SK-N-SH treated with all-trans-retinoic acid at 6 μM for 48 hours (cell line): ENCODE measurements around the gene DLG2.

Experiments
- ATAC-seq: fragments of 200-7000 bp; cut with Tn5 transposase; 3 replicates; pipeline ENCODE4 v1.9.1; 2020; ENCODE audit warnings: mild to moderate bottlenecking, moderate library complexity
- ARNTL ChIP-seq: fragments of 450-650 bp; formaldehyde crosslinking; IDR thresholded peaks from 2 replicates; pipeline ENCODE4 v1.5.0; 2020; ENCODE audit warnings: low read depth, mild to moderate bottlenecking, moderate library complexity, borderline replicate concordance
- BACH2 ChIP-seq: fragments of 250-450 bp; sonication (Bioruptor Pico); IDR thresholded peaks from 2 replicates; pipeline ENCODE4 v1.9.0; 2021; ENCODE audit warnings: mild to moderate bottlenecking, borderline replicate concordance
- CREB5 ChIP-seq: fragments of 250-450 bp; sonication (Bioruptor Pico); IDR thresholded peaks from 2 replicates; pipeline ENCODE4 v1.5.1; 2020; ENCODE audit warnings: low read depth, mild to moderate bottlenecking, moderate library complexity
- CSDC2 ChIP-seq: fragments of 250-450 bp; sonication (Bioruptor Pico); IDR thresholded peaks from 2 replicates; pipeline ENCODE4 v1.5.0; 2020; ENCODE audit warnings: mild to moderate bottlenecking, moderate library complexity
- ESRRG ChIP-seq: fragments of 250-450 bp; sonication (Bioruptor Pico); IDR thresholded peaks from 2 replicates; pipeline ENCODE4 v1.6.1; 2021; ENCODE audit warnings: mild to moderate bottlenecking
- GLIS3 ChIP-seq: fragments of 250-450 bp; sonication (Bioruptor Pico); IDR thresholded peaks from 2 replicates; pipeline ENCODE4 v1.5.0; 2020; ENCODE audit warnings: mild to moderate bottlenecking, moderate library complexity
- ISL1 ChIP-seq: fragments of 250-450 bp; sonication (Bioruptor Pico); IDR thresholded peaks from 2 replicates; pipeline ENCODE4 v2.1.2; 2022; ENCODE audit warnings: mild to moderate bottlenecking, moderate library complexity
- OSR1 ChIP-seq: fragments of 250-450 bp; sonication (Bioruptor Pico); IDR thresholded peaks from 2 replicates; pipeline ENCODE4 v1.8.0; 2022; ENCODE audit warnings: moderate library complexity, mild to moderate bottlenecking, inconsistent platforms
- PATZ1 ChIP-seq: fragments of 250-450 bp; sonication (Bioruptor Pico); IDR thresholded peaks from 2 replicates; pipeline ENCODE4 v1.8.0; 2020; ENCODE audit warnings: mild to moderate bottlenecking, moderate library complexity, borderline replicate concordance
- POU6F1 ChIP-seq: fragments of 250-450 bp; sonication (Bioruptor Pico); IDR thresholded peaks from 2 replicates; pipeline ENCODE4 v1.8.0; 2021; ENCODE audit warnings: low read depth, mild to moderate bottlenecking, moderate library complexity, borderline replicate concordance
- PPARA ChIP-seq: fragments of 250-450 bp; sonication (Bioruptor Pico); IDR thresholded peaks from 2 replicates; pipeline ENCODE4 v1.5.0; 2020; ENCODE audit warnings: mild to moderate bottlenecking, borderline replicate concordance
- RARB ChIP-seq: fragments of 250-450 bp; sonication (Bioruptor Pico); IDR thresholded peaks from 2 replicates; pipeline ENCODE4 v1.8.0; 2021; ENCODE audit warnings: mild to moderate bottlenecking, moderate library complexity
- SNAI2 ChIP-seq: fragments of 250-450 bp; sonication (Bioruptor Pico); IDR thresholded peaks from 2 replicates; pipeline ENCODE4 v1.5.0; 2020; ENCODE audit warnings: mild to moderate bottlenecking, moderate library complexity
- TCF4 ChIP-seq: fragments of 250-450 bp; sonication (Bioruptor Pico); IDR thresholded peaks from 2 replicates; pipeline ENCODE4 v1.8.0; 2021; ENCODE audit warnings: mild to moderate bottlenecking, moderate library complexity, borderline replicate concordance
- TOX ChIP-seq: fragments of 250-450 bp; sonication (Bioruptor Pico); IDR thresholded peaks from 2 replicates; pipeline ENCODE4 v1.8.0; 2021; ENCODE audit warnings: mild to moderate bottlenecking, moderate library complexity, borderline replicate concordance
- TSHZ2 ChIP-seq: fragments of 250-450 bp; sonication (Bioruptor Pico); IDR thresholded peaks from 2 replicates; pipeline ENCODE4 v1.5.0; 2020; ENCODE audit warnings: mild to moderate bottlenecking, moderate library complexity
- ZC3H10 ChIP-seq: fragments of 250-450 bp; sonication (Bioruptor Pico); IDR thresholded peaks from 2 replicates; pipeline ENCODE4 v1.5.1; 2021; ENCODE audit warnings: mild to moderate bottlenecking, moderate library complexity
- ZFP3 ChIP-seq: fragments of 250-450 bp; sonication (Bioruptor Pico); IDR thresholded peaks from 2 replicates; pipeline ENCODE4 v1.5.0; 2020; ENCODE audit warnings: mild to moderate bottlenecking, moderate library complexity
- ZFP30 ChIP-seq: fragments of 450-650 bp; formaldehyde crosslinking; IDR thresholded peaks from 2 replicates; pipeline ENCODE4 v1.5.0; 2022; ENCODE audit warnings: mild to moderate bottlenecking, moderate library complexity
- ZNF70 ChIP-seq: fragments of 450-650 bp; formaldehyde crosslinking; IDR thresholded peaks from 2 replicates; pipeline ENCODE4 v1.5.0; 2020; ENCODE audit warnings: mild to moderate bottlenecking, moderate library complexity
- ZNF8 ChIP-seq: fragments of 450-650 bp; formaldehyde crosslinking; IDR thresholded peaks from 2 replicates; pipeline ENCODE4 v1.5.0; 2020; ENCODE audit warnings: mild to moderate bottlenecking, moderate library complexity

Gene DLG2

GRCh38 chr11:84408946-84409411, 1218.2 kb downstream of the DLG2 start:
- ATAC-seq: peak; percentile 70
- TF ChIP-seq ZNF70 (CRISPR knock-in tag) (peak; percentile 87), ISL1 (CRISPR knock-in tag) (peak; percentile 38; the same call in 1 of the 2 replicates), SNAI2 (CRISPR knock-in tag) (no peak), PATZ1 (CRISPR knock-in tag) (no peak), ZFP3 (CRISPR knock-in tag) (0 out of 2 replicates have a peak, but pooled peaks have one; percentile 39), TOX (CRISPR knock-in tag) (no peak), RARB (CRISPR knock-in tag) (no peak), ESRRG (CRISPR knock-in tag) (no peak), PPARA (CRISPR knock-in tag) (no peak), CSDC2 (CRISPR knock-in tag) (no peak)

GRCh38 chr11:84407091-84407490, 1220.1 kb downstream of the DLG2 start:
- TF ChIP-seq PATZ1 (CRISPR knock-in tag) (no peak), ARNTL (CRISPR knock-in tag) (no peak), TOX (CRISPR knock-in tag) (no peak), ZFP3 (CRISPR knock-in tag) (no peak), PPARA (CRISPR knock-in tag) (no peak), ZC3H10 (CRISPR knock-in tag) (no peak), TSHZ2 (no peak), OSR1 (CRISPR knock-in tag) (no peak), CREB5 (CRISPR knock-in tag) (no peak), BACH2 (CRISPR knock-in tag) (no peak)

GRCh38 chr11:84398017-84398626, 1229.0 kb downstream of the DLG2 start:
- no peak for TF ChIP-seq ZNF8 (CRISPR knock-in tag)
- TF ChIP-seq TSHZ2: no peak
- no peak; the same call in 1 of the 2 replicates for TF ChIP-seq ZFP30
- no peak for TF ChIP-seq BACH2 (CRISPR knock-in tag)
- TF ChIP-seq ARNTL (CRISPR knock-in tag): no peak
- no peak for TF ChIP-seq PPARA (CRISPR knock-in tag)
- TF ChIP-seq TCF4: no peak
- no peak for TF ChIP-seq GLIS3
- TF ChIP-seq ZFP3 (CRISPR knock-in tag): no peak
- no peak for TF ChIP-seq ZNF70 (CRISPR knock-in tag)
- TF ChIP-seq ISL1 (CRISPR knock-in tag): no peak
- TF ChIP-seq RARB (CRISPR knock-in tag): no peak
- no peak for TF ChIP-seq SNAI2 (CRISPR knock-in tag)
- no peak for TF ChIP-seq POU6F1 (CRISPR knock-in tag)
- no peak for TF ChIP-seq OSR1 (CRISPR knock-in tag)
- TF ChIP-seq ESRRG (CRISPR knock-in tag): no peak
- TF ChIP-seq TOX (CRISPR knock-in tag): no peak
- ATAC-seq: peak; percentile 92

More at GRCh38 chr11:84407091-84407490, 1220.1 kb downstream of the DLG2 start:
- ATAC-seq: no peak
